ENCODE data around the gene ZNF837. TPM values are rescaled to one million over a fixed set of nuclear protein-coding genes. Genes with fewer than 3 reads are reported as not detected.
A peak's percentile ranks its signal among the peaks of the same experiment; 100 is the strongest.

Gene ZNF837
- total and polyA plus RNA-seq, 2 of the 13 experiments (the other 11 are each of a cell fraction or from before 2014, with no cell fraction given), result 0.29 to 1.3 TPM

- no peak for TF ChIP-seq MTF1 (CRISPR knock-in tag; IDR thresholded peaks at IDR 0.05)
- TF ChIP-seq ZMYM3 (CRISPR knock-in tag; IDR thresholded peaks at IDR 0.05), result 0 out of 2 replicates have a peak, but pooled peaks have one; percentile 16
- no peak for TF ChIP-seq GZF1 (CRISPR knock-in tag; IDR thresholded peaks at IDR 0.05)
- TF ChIP-seq ZNF792 (CRISPR knock-in tag; IDR thresholded peaks at IDR 0.05), result no peak
- TF ChIP-seq IKZF5 (CRISPR knock-in tag; IDR thresholded peaks at IDR 0.05), result no peak
- TF ChIP-seq ZNF160 (CRISPR knock-in tag; IDR thresholded peaks at IDR 0.05), result no peak
- TF ChIP-seq MXI1 (IDR thresholded peaks at IDR 0.05; ENCODE audit: borderline replicate concordance, low read depth, low read length), result peak; percentile 99
- no peak for TF ChIP-seq ZNF713 (CRISPR knock-in tag; IDR thresholded peaks at IDR 0.05)
- TF ChIP-seq TEAD2 (CRISPR knock-in tag; IDR thresholded peaks at IDR 0.05), result no peak
- no peak for TF ChIP-seq KAT2B (IDR thresholded peaks at IDR 0.05; ENCODE audit: borderline replicate concordance, low read depth, low read length)
- TF ChIP-seq IRF9 (CRISPR knock-in tag; IDR thresholded peaks at IDR 0.05; ENCODE audit: borderline replicate concordance), result no peak
- 0 out of 2 replicates have a peak, but pooled peaks have one; percentile 27 for TF ChIP-seq ZBTB14 (CRISPR knock-in tag; IDR thresholded peaks at IDR 0.05)
- TF ChIP-seq MLLT10 (CRISPR knock-in tag; IDR thresholded peaks at IDR 0.05), result no peak
- peak; percentile 35 for TF ChIP-seq ZNF883 (CRISPR knock-in tag; IDR thresholded peaks at IDR 0.05; ENCODE audit: not compliant biosample characterization)
- peak; percentile 47; the same call in 1 of the 2 replicates for TF ChIP-seq SMYD3 (CRISPR knock-in tag; IDR thresholded peaks at IDR 0.05)
- TF ChIP-seq ZNF326 (CRISPR knock-in tag; IDR thresholded peaks at IDR 0.05; ENCODE audit: borderline replicate concordance), result no peak
- peak; percentile 81 for TF ChIP-seq ZNF598 (CRISPR knock-in tag; IDR thresholded peaks at IDR 0.05; ENCODE audit: borderline replicate concordance)
- no peak for TF ChIP-seq SCMH1 (CRISPR knock-in tag; IDR thresholded peaks at IDR 0.05; ENCODE audit: borderline replicate concordance)
- TF ChIP-seq THAP7 (CRISPR knock-in tag; IDR thresholded peaks at IDR 0.05), result peak; percentile 35; the same call in 1 of the 2 replicates
- no peak for TF ChIP-seq ZNF367 (CRISPR knock-in tag; IDR thresholded peaks at IDR 0.05; ENCODE audit: borderline replicate concordance)
- TF ChIP-seq JARID2 (CRISPR knock-in tag; IDR thresholded peaks at IDR 0.05; ENCODE audit: insufficient replicate concordance), result peak; percentile 19
- no peak for TF ChIP-seq ZNF205 (CRISPR knock-in tag; IDR thresholded peaks at IDR 0.05)
- 0 out of 2 replicates have a peak, but pooled peaks have one; percentile 13 for TF ChIP-seq THRA (CRISPR knock-in tag; IDR thresholded peaks at IDR 0.05; ENCODE audit: borderline replicate concordance)
- TF ChIP-seq IRX3 (CRISPR knock-in tag; IDR thresholded peaks at IDR 0.05; ENCODE audit: borderline replicate concordance, low read depth), result no peak
Observed at GRCh38 chr19:58400916-58401839, 20.3 kb upstream of the ZNF837 start (continued).
